ENCODE data around the gene ZSCAN22. TPM values are rescaled to one million over a fixed set of nuclear protein-coding genes. Genes with fewer than 3 reads are reported as not detected.

Gene ZSCAN22
- total and polyA plus RNA-seq, 2 of the 13 experiments (the other 11 are each of a cell fraction or from before 2014, with no cell fraction given), result 2.5 to 3.5 TPM

DNA sequence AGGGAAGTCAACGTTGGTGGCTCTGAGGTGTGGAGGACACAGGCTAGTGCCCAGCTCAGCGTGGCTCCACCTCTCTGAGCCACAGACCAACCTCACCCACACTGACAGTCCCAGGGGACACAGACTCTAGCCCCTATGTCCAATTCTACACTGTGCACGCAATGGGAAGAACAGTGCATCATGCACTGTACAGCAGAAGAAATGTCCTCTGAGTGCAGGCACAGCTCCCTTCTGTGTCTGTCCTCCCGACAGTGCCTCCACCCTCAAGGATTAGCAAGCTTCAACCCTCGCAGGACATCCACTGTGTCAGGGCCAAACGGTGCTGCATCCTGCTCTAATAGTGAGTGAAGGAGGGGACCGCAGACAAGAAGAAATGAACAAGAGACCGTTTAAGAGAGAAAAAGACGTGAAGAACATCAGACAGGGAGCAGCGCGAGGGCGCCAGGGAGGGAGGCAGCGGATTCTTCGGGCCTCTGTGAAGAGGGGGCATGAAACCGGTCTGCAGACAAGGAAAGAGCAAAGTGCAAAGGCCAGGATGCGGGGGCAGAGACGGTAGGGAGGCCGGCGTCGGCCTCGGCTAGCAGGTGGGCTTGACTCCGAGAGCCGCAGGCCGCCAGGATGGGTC, 53.4 kb downstream of the ZSCAN22 start (continued):
- TF ChIP-seq, protein P1, sequence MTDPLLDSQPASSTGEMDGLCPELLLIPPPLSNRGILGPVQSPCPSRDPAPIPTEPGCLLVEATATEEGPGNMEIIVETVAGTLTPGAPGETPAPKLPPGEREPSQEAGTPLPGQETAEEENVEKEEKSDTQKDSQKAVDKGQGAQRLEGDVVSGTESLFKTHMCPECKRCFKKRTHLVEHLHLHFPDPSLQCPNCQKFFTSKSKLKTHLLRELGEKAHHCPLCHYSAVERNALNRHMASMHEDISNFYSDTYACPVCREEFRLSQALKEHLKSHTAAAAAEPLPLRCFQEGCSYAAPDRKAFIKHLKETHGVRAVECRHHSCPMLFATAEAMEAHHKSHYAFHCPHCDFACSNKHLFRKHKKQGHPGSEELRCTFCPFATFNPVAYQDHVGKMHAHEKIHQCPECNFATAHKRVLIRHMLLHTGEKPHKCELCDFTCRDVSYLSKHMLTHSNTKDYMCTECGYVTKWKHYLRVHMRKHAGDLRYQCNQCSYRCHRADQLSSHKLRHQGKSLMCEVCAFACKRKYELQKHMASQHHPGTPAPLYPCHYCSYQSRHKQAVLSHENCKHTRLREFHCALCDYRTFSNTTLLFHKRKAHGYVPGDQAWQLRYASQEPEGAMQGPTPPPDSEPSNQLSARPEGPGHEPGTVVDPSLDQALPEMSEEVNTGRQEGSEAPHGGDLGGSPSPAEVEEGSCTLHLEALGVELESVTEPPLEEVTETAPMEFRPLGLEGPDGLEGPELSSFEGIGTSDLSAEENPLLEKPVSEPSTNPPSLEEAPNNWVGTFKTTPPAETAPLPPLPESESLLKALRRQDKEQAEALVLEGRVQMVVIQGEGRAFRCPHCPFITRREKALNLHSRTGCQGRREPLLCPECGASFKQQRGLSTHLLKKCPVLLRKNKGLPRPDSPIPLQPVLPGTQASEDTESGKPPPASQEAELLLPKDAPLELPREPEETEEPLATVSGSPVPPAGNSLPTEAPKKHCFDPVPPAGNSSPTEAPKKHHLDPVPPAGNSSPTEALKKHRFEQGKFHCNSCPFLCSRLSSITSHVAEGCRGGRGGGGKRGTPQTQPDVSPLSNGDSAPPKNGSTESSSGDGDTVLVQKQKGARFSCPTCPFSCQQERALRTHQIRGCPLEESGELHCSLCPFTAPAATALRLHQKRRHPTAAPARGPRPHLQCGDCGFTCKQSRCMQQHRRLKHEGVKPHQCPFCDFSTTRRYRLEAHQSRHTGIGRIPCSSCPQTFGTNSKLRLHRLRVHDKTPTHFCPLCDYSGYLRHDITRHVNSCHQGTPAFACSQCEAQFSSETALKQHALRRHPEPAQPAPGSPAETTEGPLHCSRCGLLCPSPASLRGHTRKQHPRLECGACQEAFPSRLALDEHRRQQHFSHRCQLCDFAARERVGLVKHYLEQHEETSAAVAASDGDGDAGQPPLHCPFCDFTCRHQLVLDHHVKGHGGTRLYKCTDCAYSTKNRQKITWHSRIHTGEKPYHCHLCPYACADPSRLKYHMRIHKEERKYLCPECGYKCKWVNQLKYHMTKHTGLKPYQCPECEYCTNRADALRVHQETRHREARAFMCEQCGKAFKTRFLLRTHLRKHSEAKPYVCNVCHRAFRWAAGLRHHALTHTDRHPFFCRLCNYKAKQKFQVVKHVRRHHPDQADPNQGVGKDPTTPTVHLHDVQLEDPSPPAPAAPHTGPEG (CRISPR knock-in tag; IDR thresholded peaks at IDR 0.05), result no peak
- TF ChIP-seq, protein P2, sequence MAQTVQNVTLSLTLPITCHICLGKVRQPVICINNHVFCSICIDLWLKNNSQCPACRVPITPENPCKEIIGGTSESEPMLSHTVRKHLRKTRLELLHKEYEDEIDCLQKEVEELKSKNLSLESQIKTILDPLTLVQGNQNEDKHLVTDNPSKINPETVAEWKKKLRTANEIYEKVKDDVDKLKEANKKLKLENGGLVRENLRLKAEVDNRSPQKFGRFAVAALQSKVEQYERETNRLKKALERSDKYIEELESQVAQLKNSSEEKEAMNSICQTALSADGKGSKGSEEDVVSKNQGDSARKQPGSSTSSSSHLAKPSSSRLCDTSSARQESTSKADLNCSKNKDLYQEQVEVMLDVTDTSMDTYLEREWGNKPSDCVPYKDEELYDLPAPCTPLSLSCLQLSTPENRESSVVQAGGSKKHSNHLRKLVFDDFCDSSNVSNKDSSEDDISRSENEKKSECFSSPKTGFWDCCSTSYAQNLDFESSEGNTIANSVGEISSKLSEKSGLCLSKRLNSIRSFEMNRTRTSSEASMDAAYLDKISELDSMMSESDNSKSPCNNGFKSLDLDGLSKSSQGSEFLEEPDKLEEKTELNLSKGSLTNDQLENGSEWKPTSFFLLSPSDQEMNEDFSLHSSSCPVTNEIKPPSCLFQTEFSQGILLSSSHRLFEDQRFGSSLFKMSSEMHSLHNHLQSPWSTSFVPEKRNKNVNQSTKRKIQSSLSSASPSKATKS (CRISPR knock-in tag; IDR thresholded peaks at IDR 0.05), result peak; percentile 64; the same call in 1 of the 2 replicates
- TF ChIP-seq ZNF569 (CRISPR knock-in tag; IDR thresholded peaks at IDR 0.05; ENCODE audit: borderline replicate concordance), result no peak
- TF ChIP-seq, protein P3, sequence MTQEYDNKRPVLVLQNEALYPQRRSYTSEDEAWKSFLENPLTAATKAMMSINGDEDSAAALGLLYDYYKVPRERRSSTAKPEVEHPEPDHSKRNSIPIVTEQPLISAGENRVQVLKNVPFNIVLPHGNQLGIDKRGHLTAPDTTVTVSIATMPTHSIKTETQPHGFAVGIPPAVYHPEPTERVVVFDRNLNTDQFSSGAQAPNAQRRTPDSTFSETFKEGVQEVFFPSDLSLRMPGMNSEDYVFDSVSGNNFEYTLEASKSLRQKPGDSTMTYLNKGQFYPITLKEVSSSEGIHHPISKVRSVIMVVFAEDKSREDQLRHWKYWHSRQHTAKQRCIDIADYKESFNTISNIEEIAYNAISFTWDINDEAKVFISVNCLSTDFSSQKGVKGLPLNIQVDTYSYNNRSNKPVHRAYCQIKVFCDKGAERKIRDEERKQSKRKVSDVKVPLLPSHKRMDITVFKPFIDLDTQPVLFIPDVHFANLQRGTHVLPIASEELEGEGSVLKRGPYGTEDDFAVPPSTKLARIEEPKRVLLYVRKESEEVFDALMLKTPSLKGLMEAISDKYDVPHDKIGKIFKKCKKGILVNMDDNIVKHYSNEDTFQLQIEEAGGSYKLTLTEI (CRISPR knock-in tag; conservative IDR thresholded peaks at IDR 0.05), result no peak
- peak; percentile 11; the same call in 1 of the 2 replicates for TF ChIP-seq ZNF263 (CRISPR knock-in tag; IDR thresholded peaks at IDR 0.05)
- TF ChIP-seq AGO1 (IDR thresholded peaks at IDR 0.05; ENCODE audit: low read depth, low read length, poor library complexity, severe bottlenecking), result no peak
- no peak; the same call in 1 of the 2 replicates for TF ChIP-seq PITX1 (CRISPR knock-in tag; IDR thresholded peaks at IDR 0.05)
- no peak for TF ChIP-seq MATR3 (CRISPR knock-in tag; IDR thresholded peaks at IDR 0.05)
- TF ChIP-seq, protein P4, sequence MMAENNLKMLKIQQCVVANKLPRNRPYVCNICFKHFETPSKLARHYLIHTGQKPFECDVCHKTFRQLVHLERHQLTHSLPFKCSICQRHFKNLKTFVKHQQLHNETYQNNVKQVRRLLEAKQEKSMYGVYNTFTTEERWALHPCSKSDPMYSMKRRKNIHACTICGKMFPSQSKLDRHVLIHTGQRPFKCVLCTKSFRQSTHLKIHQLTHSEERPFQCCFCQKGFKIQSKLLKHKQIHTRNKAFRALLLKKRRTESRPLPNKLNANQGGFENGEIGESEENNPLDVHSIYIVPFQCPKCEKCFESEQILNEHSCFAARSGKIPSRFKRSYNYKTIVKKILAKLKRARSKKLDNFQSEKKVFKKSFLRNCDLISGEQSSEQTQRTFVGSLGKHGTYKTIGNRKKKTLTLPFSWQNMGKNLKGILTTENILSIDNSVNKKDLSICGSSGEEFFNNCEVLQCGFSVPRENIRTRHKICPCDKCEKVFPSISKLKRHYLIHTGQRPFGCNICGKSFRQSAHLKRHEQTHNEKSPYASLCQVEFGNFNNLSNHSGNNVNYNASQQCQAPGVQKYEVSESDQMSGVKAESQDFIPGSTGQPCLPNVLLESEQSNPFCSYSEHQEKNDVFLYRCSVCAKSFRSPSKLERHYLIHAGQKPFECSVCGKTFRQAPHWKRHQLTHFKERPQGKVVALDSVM (CRISPR knock-in tag; IDR thresholded peaks at IDR 0.05), result peak; percentile 82
- TF ChIP-seq, protein P5, sequence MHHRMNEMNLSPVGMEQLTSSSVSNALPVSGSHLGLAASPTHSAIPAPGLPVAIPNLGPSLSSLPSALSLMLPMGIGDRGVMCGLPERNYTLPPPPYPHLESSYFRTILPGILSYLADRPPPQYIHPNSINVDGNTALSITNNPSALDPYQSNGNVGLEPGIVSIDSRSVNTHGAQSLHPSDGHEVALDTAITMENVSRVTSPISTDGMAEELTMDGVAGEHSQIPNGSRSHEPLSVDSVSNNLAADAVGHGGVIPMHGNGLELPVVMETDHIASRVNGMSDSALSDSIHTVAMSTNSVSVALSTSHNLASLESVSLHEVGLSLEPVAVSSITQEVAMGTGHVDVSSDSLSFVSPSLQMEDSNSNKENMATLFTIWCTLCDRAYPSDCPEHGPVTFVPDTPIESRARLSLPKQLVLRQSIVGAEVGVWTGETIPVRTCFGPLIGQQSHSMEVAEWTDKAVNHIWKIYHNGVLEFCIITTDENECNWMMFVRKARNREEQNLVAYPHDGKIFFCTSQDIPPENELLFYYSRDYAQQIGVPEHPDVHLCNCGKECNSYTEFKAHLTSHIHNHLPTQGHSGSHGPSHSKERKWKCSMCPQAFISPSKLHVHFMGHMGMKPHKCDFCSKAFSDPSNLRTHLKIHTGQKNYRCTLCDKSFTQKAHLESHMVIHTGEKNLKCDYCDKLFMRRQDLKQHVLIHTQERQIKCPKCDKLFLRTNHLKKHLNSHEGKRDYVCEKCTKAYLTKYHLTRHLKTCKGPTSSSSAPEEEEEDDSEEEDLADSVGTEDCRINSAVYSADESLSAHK (CRISPR knock-in tag; IDR thresholded peaks at IDR 0.05; ENCODE audit: borderline replicate concordance), result no peak
- TF ChIP-seq, protein P6, sequence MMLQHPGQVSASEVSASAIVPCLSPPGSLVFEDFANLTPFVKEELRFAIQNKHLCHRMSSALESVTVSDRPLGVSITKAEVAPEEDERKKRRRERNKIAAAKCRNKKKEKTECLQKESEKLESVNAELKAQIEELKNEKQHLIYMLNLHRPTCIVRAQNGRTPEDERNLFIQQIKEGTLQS (CRISPR knock-in tag; IDR thresholded peaks at IDR 0.05), result no peak
